KG1 (cell line): ENCODE results near the gene CAAP1.
A peak's percentile ranks its signal among the peaks of the same experiment; 100 is the strongest.
"Not testable (repeated sequence)": the region's sequence is repeated elsewhere in the genome, so short reads cannot be mapped to it uniquely, and the experiment has no call there.

ENCODE experiments used
- DNase-seq: peaks from one replicate; lab custom pipeline; 2025; lab: John Stamatoyannopoulos, UW

Gene CAAP1

GRCh38 chr9:26892251-26893029 is at the start of gene CAAP1:
CAAP1 (minus strand) TSS chr9:26892802; CDS start chr9:26892715, 87 bp downstream.
- DNase-seq, result peak; percentile 86

DNA sequence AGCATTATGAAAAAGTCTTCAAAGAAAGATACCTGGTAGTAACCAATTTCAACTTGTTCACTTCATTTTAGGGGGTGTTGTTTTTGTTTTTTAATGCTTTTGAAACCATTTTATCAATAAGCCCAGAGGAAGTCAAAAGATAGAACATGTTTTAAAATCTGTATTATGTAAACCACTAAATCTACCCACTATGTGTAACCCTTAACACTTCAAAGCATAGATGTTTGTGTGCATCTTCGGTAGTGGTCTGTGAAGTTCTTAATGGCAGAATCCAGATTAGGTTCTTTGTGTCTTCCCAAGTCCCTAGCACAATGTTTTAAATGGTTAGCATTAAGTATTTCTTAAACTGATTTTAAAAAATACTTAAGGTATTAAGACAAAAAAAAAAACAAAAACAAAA is 48.2 kb upstream of the CAAP1 start:
- DNase-seq, result no peak

- no peak for DNase-seq
These were observed 47.5 kb upstream of the CAAP1 start for GRCh38 chr9:26939955-26940711.

- no peak for DNase-seq
These were observed 45.3 kb upstream of the CAAP1 start for GRCh38 chr9:26937816-26938371.

- no peak for DNase-seq
These were observed 43.2 kb upstream of the CAAP1 start for GRCh38 chr9:26935847-26936246.

GRCh38 chr9:26928902-26929495 is 36.4 kb upstream of the CAAP1 start:
- DNase-seq, result no peak

DNA sequence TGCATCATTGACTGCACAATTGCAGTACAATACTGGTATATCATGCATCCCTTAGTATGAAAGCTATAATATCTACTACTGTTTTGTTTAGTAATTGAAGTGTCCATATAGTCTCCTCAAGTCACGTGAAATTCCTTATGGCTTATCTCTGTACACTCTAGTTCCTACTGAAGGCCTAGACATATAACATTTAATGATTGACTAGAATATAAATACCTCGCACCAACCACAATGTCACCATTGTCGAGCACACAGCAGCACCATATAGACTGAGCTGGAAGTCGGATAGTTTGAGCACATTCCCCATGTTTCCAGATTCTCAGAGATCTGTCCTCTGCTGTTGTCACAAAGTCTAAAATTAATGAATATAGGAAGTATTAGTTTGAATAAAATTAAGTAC is 33.0 kb upstream of the CAAP1 start:
- DNase-seq, result no peak

DNA sequence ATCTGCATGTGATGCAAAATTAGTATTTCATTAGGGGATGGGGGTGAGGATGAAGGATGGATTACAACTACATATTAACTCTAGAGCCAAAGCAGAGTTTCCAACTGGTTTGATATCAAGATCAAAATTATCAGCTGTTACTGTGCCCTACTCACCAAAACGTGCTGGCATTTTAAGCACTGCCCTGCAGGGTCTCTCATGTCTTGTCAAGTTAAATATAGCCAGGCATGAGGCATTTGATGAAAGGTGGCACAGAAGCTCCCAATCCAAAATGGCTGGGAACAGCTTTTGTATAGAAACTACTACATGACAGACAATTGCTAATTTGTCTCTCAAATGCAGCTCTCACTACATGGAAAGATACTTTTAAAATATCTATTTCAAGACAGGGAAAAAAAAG is 27.1 kb upstream of the CAAP1 start:
- DNase-seq, result no peak

DNA sequence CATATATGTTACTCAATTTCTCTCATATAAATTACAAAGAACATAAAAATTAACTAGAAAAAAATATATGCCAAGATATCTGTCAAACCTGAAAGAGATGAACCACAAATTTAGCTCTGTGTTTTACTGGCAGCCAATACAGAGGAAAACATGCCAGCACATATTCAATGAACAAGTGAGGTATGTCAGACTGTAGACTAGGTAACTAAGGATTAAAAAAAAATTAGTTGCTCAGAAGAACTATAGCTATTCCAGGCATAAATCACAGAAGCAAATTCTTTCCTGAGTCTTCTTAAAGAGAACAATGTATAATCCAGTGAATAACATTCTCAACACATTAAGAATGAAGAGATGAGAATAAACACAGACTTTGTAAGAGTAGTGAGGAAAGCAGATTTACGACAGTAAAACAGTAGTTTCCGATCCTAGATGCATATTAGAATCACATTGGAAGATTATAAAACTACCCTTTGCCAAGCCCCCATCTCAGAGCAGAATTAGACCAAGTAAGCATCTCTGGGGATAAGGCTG is 20.6 kb upstream of the CAAP1 start:
- DNase-seq, result no peak

- DNase-seq, result no peak
These were observed 12.1 kb upstream of the CAAP1 start for GRCh38 chr9:26904671-26905070.

GRCh38 chr9:26904070-26904469 is 11.5 kb upstream of the CAAP1 start:
- no peak for DNase-seq

- DNase-seq, result no peak
These were observed 551 bp upstream of the CAAP1 start for GRCh38 chr9:26893030-26893676.

DNA sequence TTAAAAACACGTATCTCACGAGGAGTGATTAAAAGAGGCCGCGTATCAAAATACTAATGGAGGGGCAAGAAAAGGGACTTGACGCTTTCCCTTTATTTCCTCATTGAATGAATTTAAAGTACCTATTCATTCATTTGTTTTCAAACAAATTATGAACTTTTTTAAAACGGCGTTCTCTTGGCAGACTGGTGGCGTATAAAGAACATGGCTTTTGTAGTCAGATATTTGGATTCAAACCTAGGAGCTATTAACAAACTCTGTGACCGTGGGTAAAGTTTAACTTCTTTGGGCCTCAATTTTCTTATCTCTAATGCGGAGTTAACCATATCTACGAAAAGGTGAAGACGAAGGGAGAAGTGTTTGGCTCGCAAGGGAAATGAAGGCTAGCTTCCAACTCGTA is 876 bp downstream of the CAAP1 start:
- no peak for DNase-seq

GRCh38 chr9:26888271-26888670 is 4.3 kb downstream of the CAAP1 start:
- no peak for DNase-seq

GRCh38 chr9:26882154-26882553 is 10.4 kb downstream of the CAAP1 start:
- no peak for DNase-seq

GRCh38 chr9:26880262-26880661 is 12.3 kb downstream of the CAAP1 start:
- no peak for DNase-seq

DNA sequence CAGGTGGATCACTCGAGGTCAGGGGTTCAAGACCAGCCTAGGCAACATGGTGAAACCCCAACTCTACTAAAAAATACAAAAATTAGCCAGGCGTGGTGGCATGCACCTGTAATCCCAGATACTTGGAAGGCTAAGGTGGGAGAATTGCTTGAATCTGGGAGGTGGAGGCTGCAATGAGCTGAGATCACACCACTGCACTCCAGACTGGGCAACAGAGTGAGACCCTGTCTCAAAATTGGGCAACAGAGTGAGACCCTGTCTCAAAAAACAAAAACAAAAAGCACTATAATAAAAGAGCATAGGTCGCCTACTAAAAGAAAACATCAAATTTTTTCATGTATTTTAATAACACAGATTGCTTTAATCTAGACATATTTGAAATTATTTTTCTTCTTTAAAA is 17.4 kb downstream of the CAAP1 start:
- not testable (repeated sequence) for DNase-seq

GRCh38 chr9:26870292-26870691 is 22.3 kb downstream of the CAAP1 start:
- DNase-seq, result no peak

DNA sequence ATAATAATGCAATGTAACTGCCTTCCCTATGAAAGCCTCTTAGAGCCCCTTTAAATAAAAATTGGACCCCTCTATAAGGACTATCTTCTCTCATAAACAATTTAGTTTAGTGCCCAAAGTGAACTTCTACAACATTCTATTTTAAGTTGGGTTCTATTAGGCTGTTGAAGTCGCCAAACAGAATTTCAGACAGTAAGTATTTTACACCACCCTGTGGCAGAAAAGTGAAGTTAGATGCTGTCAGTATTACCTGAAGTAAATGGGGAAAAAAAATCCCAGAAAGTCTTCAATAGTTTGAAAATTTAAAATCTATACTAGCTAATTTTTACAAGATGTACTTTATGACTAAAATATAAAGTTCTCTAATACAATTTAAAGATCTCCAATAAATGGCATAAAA is 29.5 kb downstream of the CAAP1 start:
- DNase-seq, result no peak

DNA sequence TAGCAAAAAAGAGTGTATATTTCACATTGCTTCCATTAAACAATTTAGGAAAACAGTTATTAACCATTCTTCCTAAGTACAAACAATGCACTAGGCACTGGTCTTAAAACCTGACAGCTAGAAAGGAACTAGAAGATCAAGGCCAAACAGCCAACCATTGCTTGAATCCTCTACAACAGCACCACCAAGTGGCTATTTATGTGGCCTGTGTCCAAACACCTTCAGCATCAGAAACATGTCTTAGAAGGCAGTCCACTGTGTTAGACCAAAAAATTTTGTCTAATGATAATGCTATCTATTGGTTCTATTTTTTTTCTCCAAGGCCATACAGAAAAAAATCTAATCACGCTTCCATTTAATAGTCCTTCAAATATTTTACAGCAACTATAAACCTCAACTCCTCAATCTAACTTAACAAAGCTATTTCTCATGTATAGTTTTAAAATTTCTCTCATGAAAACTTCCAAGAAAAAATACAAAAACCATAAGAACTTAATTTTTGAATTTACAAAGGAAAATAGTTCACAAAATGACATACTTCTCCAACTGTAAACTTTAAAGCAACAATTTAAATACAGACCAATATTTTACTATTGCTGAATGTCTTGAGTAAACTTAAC is 36.1 kb downstream of the CAAP1 start:
- no peak for DNase-seq

DNA sequence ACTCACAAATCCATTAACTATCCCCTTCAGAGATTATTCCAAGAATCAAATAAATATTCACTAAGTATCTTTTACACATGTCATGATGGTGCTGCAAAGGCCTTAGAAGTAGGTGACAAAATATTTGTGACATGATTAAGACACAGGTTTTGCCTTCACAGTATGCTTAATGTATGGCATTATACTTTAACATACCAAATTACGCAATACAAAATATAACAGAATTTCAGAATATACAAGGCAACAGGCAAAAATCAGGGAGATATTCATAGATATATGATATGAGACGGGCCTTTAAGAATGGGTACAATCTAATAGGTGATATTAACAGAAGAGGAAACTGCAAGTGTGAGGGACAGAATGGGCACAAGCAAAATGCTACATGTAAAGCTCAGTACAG is 41.6 kb downstream of the CAAP1 start:
- no peak for DNase-seq

- DNase-seq, result no peak
These were observed 58.8 kb downstream of the CAAP1 start for GRCh38 chr9:26833792-26834191.
